ENCODE data around the gene LMO3.

Gene LMO3

GRCh38 chr12:16524378-16524777 lies 81.6 kb downstream of the LMO3 start:
- Histone ChIP-seq H3K9me3 (no peaks in the 10 kb centered on the region), H3K27ac (no peak overlapping the region), H3K27me3 (no peaks in the 10 kb centered on the region), H3K4me3 (ENCODE audit: low read depth in 1 of 2, low read length in 1 of 2) (no peak overlapping the region), H3K4me1 (ENCODE audit: control insufficient read depth in 1 of 2, insufficient read depth in 1 of 2, low read depth in 1 of 2, low read length in 1 of 2) (no peaks in the 10 kb centered on the region), H3K36me3 (no peaks in the 10 kb centered on the region)
- TF ChIP-seq CTCF (IDR thresholded peaks at IDR 0.05) = no peak

- Histone ChIP-seq H3K27ac (no peak overlapping the region), H3K4me1 (ENCODE audit: control insufficient read depth in 1 of 2, insufficient read depth in 1 of 2, low read depth in 1 of 2, low read length in 1 of 2) (no peaks in the 10 kb centered on the region), H3K36me3 (no peaks in the 10 kb centered on the region), H3K27me3 (no peaks in the 10 kb centered on the region), H3K4me3 (ENCODE audit: low read depth in 1 of 2, low read length in 1 of 2) (no peak overlapping the region), H3K9me3 (no peaks in the 10 kb centered on the region)
- TF ChIP-seq CTCF (IDR thresholded peaks at IDR 0.05) = no peak
Observed at GRCh38 chr12:16523951-16524331, 82.0 kb downstream of the LMO3 start.

DNA sequence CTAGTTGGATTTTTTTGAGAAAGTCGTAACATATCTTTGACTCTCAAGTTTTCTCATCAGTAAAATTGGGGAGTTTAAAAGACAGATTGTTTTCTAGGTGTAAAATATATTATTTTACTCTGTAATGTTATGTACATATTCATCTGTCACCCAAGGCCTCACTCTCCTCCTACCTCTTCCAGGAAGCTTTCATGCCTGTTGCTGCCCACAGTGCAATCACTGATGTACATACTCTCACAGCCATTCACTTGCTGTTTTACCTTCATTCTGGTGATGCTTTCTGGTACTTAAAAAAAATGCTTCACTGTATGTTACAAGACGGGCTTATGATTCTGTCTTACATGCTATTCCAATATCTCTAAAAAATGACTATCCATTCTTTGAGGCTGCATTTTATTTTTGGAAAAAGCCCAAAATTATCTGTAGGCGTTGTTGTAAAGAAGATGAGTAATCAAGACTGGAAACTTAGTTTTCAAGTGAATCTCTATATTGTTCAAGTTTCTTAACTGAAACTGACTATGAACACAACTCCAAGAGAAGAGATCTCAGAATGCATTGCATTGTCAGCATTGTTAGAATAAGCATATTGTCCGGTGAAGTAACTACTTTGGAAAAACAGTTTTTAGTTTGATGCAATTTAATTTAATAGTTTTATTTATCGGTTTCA lies 82.5 kb downstream of the LMO3 start:
- H3K27me3 ChIP-seq = no peaks in the 10 kb centered on the region
- H3K36me3 ChIP-seq = no peaks in the 10 kb centered on the region
- TF ChIP-seq CTCF (IDR thresholded peaks at IDR 0.05) = no peak
- no peaks in the 10 kb centered on the region for H3K4me1 ChIP-seq (ENCODE audit: control insufficient read depth in 1 of 2, insufficient read depth in 1 of 2, low read depth in 1 of 2, low read length in 1 of 2)
- no peak overlapping the region for H3K27ac ChIP-seq
- H3K4me3 ChIP-seq (ENCODE audit: low read depth in 1 of 2, low read length in 1 of 2) = no peak overlapping the region
- no peaks in the 10 kb centered on the region for H3K9me3 ChIP-seq

DNA sequence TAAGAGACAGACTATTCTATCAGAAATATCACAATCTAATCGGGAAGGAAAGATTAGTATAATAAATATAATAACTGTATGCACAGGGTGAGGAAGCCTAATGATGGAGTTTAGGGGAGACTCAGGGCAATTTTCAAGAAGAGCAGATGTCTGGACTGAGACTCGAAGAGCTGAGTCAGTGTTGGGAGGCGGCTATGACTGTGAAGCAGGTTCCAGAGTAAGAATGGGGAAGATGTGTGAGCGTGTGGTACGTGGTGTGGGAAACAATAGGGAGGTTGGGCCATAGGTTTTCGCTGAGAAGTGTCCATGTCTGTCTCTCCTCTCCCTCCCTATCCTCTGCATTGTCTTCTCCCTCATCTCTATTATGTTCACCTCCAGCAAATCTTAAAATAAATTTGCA lies 85.6 kb downstream of the LMO3 start:
- TF ChIP-seq CTCF (IDR thresholded peaks at IDR 0.05) = no peak

GRCh38 chr12:16515666-16516065 lies 90.3 kb downstream of the LMO3 start:
- H3K4me1 ChIP-seq (ENCODE audit: control insufficient read depth in 1 of 2, insufficient read depth in 1 of 2, low read depth in 1 of 2, low read length in 1 of 2) = no peaks in the 10 kb centered on the region
- H3K4me3 ChIP-seq (ENCODE audit: low read depth in 1 of 2, low read length in 1 of 2) = no peak overlapping the region
- H3K9me3 ChIP-seq = no peaks in the 10 kb centered on the region

More for the DNA sequence above, 85.6 kb downstream of the LMO3 start:
- H3K27me3 ChIP-seq = no peaks in the 10 kb centered on the region
- no peaks in the 10 kb centered on the region for H3K4me1 ChIP-seq (ENCODE audit: control insufficient read depth in 1 of 2, insufficient read depth in 1 of 2, low read depth in 1 of 2, low read length in 1 of 2)
- no peaks in the 10 kb centered on the region for H3K36me3 ChIP-seq
- no peak overlapping the region for H3K27ac ChIP-seq
- H3K4me3 ChIP-seq (ENCODE audit: low read depth in 1 of 2, low read length in 1 of 2) = no peak overlapping the region
- no peaks in the 10 kb centered on the region for H3K9me3 ChIP-seq

More at GRCh38 chr12:16515666-16516065, 90.3 kb downstream of the LMO3 start:
- H3K27ac ChIP-seq = no peak overlapping the region
- TF ChIP-seq CTCF (IDR thresholded peaks at IDR 0.05) = no peak
- H3K27me3 ChIP-seq = no peaks in the 10 kb centered on the region
- no peaks in the 10 kb centered on the region for H3K36me3 ChIP-seq

Measured in neutrophil (primary cell).